Endothelial cell of umbilical vein (primary cell): ENCODE measurements around the gene LRRC28. TPM values are rescaled to one million over a fixed set of nuclear protein-coding genes. Genes with fewer than 3 reads are reported as not detected.
A peak's percentile ranks its signal among the peaks of the same experiment; 100 is the strongest.

Experiments
- BruUV-seq: library from RNA; stranded (reverse); fragments of 400-500 nt; replicated peaks from 2 replicates; lab custom pipeline; 2021; lab: Mats Ljungman, UMichigan
- CTCF ChIA-PET: fragments of 300-600, 350-600 bp; sonication (Branson Sonifier 250); formaldehyde crosslinking; loops from one replicate; lab custom pipeline; 2021; ENCODE audit warnings: antibody characterized with exemption, inconsistent platforms; lab: Charles Lee
- POLR2A ChIA-PET: fragments of 300-600, 350-600 bp; sonication (Branson Sonifier 250); formaldehyde crosslinking; loops from one replicate; lab custom pipeline; 2021; ENCODE audit warnings: antibody characterized with exemption, inconsistent platforms; lab: Charles Lee
- DNase-seq: peaks from one replicate; pipeline ENCODE4 v3.0.0-alpha.2; 2011; ENCODE audit warnings: low read depth, low spot score
- FAIRE-seq: peaks from 2 replicates; lab custom pipeline; 2011; peaks lifted over from hg19 to GRCh38; lab: Jason Lieb, UNC
- H2AFZ ChIP-seq: 2 replicates; pipeline ENCODE4 v1.6.0; 2012; ENCODE audit warnings: low read depth, low read length, control low read depth, inconsistent platforms
- H3K27ac ChIP-seq: 2 replicates; pipeline ENCODE4 v1.5.1; 2011; ENCODE audit warnings: low read depth, mild to moderate bottlenecking, control low read depth, low read length, moderate library complexity; ENCODE audit not compliant: insufficient read depth
- H3K27me3 ChIP-seq, 2 experiments: 2 replicates each; pipeline versions ENCODE4 v1.6.0 to v1.6.1; 2011; ENCODE audit warnings: low read length in 2 of 2, mixed read lengths in 1 of 2; ENCODE audit not compliant: control insufficient read depth in 2 of 2, insufficient read depth in 2 of 2
- H3K36me3 ChIP-seq, 2 experiments: 2 replicates in 1 of 2; 3 replicates in 1 of 2; pipeline ENCODE4 v1.5.1; 2011; ENCODE audit warnings: low read length in 2 of 2, mild to moderate bottlenecking in 1 of 2, moderate library complexity in 1 of 2; ENCODE audit not compliant: control insufficient read depth in 2 of 2, insufficient read depth in 2 of 2; ENCODE audit errors: extremely low read depth in 1 of 2
- H3K4me1 ChIP-seq: 3 replicates; pipeline ENCODE4 v1.5.1; 2011; ENCODE audit warnings: mild to moderate bottlenecking, low read length; ENCODE audit not compliant: control insufficient read depth, insufficient read depth; ENCODE audit errors: extremely low read depth
- H3K4me2 ChIP-seq: 2 replicates; pipeline ENCODE4 v1.6.1; 2011; ENCODE audit warnings: low read length, control low read depth, mixed read lengths; ENCODE audit not compliant: insufficient read depth
- H3K4me3 ChIP-seq, 3 experiments: fragments of 200-600 bp in 1 of 3; sonication (generic), shearing (Covaris generic) in 1 of 3; replicated peaks in 1 of 3; 2 replicates each; pipeline ENCODE4 v1.5.1; 2011 to 2016; ENCODE audit warnings: control low read depth in 3 of 3, low read length in 3 of 3, mild to moderate bottlenecking in 2 of 3, inconsistent platforms in 1 of 3, low read depth in 1 of 3, moderate library complexity in 1 of 3; ENCODE audit not compliant: insufficient read depth in 1 of 3
- H3K79me2 ChIP-seq: 2 replicates; pipeline ENCODE4 v1.6.0; 2012; ENCODE audit warnings: low read length, inconsistent platforms; ENCODE audit not compliant: control insufficient read depth, insufficient read depth
- H3K9ac ChIP-seq: replicated peaks from 2 replicates; pipeline ENCODE3; 2011; ENCODE audit warnings: low read length, control low read depth; ENCODE audit not compliant: insufficient read depth; ENCODE audit errors: extremely low read depth
- H3K9me1 ChIP-seq: replicated peaks from 3 replicates; pipeline ENCODE4 v1.6.0; 2011; ENCODE audit warnings: mild to moderate bottlenecking, low read length; ENCODE audit not compliant: control insufficient read depth, insufficient read depth; ENCODE audit errors: extremely low read depth
- H3K9me3 ChIP-seq: replicated peaks from 2 replicates; pipeline ENCODE4 v1.5.1; 2012; ENCODE audit warnings: low read length, inconsistent platforms; ENCODE audit not compliant: control insufficient read depth, insufficient read depth
- H4K20me1 ChIP-seq: replicated peaks from 2 replicates; pipeline ENCODE3; 2011; ENCODE audit warnings: mild to moderate bottlenecking, low read length; ENCODE audit not compliant: control insufficient read depth, insufficient read depth; ENCODE audit errors: extremely low read depth
- CTCF ChIP-seq, 2 donors: IDR thresholded peaks; 1 replicate in 1 of 2; 2 replicates in 1 of 2; pipeline ENCODE4 v1.5.1; 2011; ENCODE audit warnings: low read length in 2 of 2, mild to moderate bottlenecking in 2 of 2, moderate library complexity in 2 of 2, control low read depth in 1 of 2, inconsistent platforms in 1 of 2, low read depth in 1 of 2; ENCODE audit not compliant: insufficient read depth in 1 of 2; ENCODE audit errors: extremely low read depth in 1 of 2
- EZH2 ChIP-seq: IDR thresholded peaks from 2 replicates; pipeline ENCODE4 v1.6.1; 2012; ENCODE audit warnings: borderline replicate concordance, low read depth, mild to moderate bottlenecking, moderate library complexity, low read length, inconsistent platforms; ENCODE audit not compliant: severe bottlenecking
- FOS ChIP-seq: IDR thresholded peaks from 2 replicates; pipeline ENCODE4 v1.6.1; 2011; ENCODE audit warnings: mild to moderate bottlenecking, low read length, moderate library complexity, borderline replicate concordance; ENCODE audit not compliant: insufficient read depth
- GATA2 ChIP-seq: IDR thresholded peaks from 2 replicates; pipeline ENCODE4 v1.7.0; 2011; ENCODE audit warnings: low read depth, mild to moderate bottlenecking, moderate library complexity, mixed read lengths, low read length; ENCODE audit not compliant: insufficient read length, insufficient read depth
- JUN ChIP-seq: IDR thresholded peaks from 2 replicates; pipeline ENCODE4 v1.6.1; 2011; ENCODE audit warnings: borderline replicate concordance, low read depth; ENCODE audit not compliant: insufficient read length, insufficient read depth
- MYC ChIP-seq: IDR thresholded peaks from one replicate; pipeline ENCODE4 v1.6.1; 2011; ENCODE audit warnings: mild to moderate bottlenecking, low read depth, low read length
- POLR2A ChIP-seq: IDR thresholded peaks from 2 replicates; pipeline ENCODE4 v1.6.1; 2012; ENCODE audit warnings: low read depth, mild to moderate bottlenecking, control low read depth, low read length
- dilution Hi-C: fragments of 300-500 bp; cut with MboI; formaldehyde crosslinking; loops from one replicate; pipeline ENCODE4 v1.15.0; 2019; ENCODE audit warnings: low sequenced_read_pairs; ENCODE audit not compliant: extremely low pct_ligation_motif_present
- intact Hi-C: fragments of 100-400 bp; cut with micrococcal nuclease; formaldehyde crosslinking; loops from one replicate; pipeline ENCODE4 v1.10.0; 2022
- polyA plus RNA-seq, 4 experiments: library from polyadenylated mRNA; depleted of rRNA in 3 of 4; stranded (reverse) in 3 of 4; unstranded in 1 of 4; fragments of >200 nt; gene quantifications; 2 replicates each; pipeline versions ENCODE4 v1.2.1 to v1.2.3, GENCODE V29; 2011 to 2012; ENCODE audit warnings: missing spikeins in 1 of 4
- total RNA-seq: library from RNA; stranded (reverse); gene quantifications from 2 replicates; pipeline ENCODE4 v1.2.3, GENCODE V29; 2021

LRRC28 gene
- total and polyA plus RNA-seq, 2 donors (not counting 3 experiments of a cell fraction or from before 2014, with no cell fraction given), result 19.6 to 26.7 TPM

DNA sequence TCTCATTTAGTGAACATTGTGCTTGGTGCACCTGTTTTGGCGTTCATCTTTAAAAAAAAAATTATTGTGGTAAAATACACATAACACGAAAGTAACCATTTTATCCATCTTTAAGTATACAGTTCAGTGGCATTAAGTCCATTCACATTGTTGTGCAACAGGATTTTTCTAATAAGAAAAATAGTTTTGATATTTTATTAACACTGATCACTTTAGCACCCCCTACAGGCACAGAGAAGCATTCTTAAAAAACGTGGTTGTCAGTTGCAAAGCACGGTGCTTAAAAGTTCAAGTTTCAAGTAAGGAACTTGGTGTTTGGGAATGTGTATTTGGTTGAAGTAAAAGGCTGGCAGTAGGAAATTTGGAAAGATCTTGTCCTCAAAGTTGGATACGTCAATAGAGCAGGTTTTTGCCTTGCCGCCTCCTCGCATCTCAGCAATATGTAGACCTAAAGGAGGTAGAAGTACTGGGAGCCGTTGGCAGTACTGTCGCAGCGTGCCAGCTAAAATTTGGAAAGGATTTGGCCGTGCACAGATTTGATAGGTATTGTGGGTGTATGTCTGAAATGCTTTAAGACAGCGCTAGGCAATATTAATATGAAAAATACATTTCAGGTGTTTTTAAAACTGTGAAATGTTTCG lies 110.4 kb downstream of the LRRC28 start:
- H3K79me2 ChIP-seq, result no peaks in the 10 kb centered on the region
- dilution Hi-C loops (no loop called here), intact Hi-C loops (loop anchor here (1.0 kb wide), 1 partner anchor 75 kb away; no protein-coding TSS in a partner anchor)
- no peak overlapping the region for H3K9ac ChIP-seq
- H3K9me1 ChIP-seq, result no peaks in the 10 kb centered on the region
- no peak overlapping the region for H2AFZ ChIP-seq
- no peak overlapping the region for H3K27ac ChIP-seq
- FAIRE-seq, result peak; percentile 55
- H3K36me3 ChIP-seq, result no peaks in the 10 kb centered on the region
- CTCF ChIA-PET, result interaction anchor here (0.7 to 3.3 kb wide), 6 partner anchors 10 to 343 kb away, joined by 3 to 15 read pairs (median 6); no protein-coding TSS in a partner anchor
- peak; percentile 18 for DNase-seq
- no peak overlapping the region for H3K4me2 ChIP-seq
- H3K4me3 ChIP-seq, result no peak overlapping the region
- POLR2A ChIA-PET, result no interaction called here
- no peaks in the 10 kb centered on the region for H3K4me1 ChIP-seq
- H3K27me3 ChIP-seq, result no peaks in the 10 kb centered on the region
- no peaks in the 10 kb centered on the region for H4K20me1 ChIP-seq
- no TSS peak for BruUV-seq
- no peak for TF ChIP-seq EZH2
- no peak for TF ChIP-seq POLR2A
- TF ChIP-seq MYC, result no peak
- TF ChIP-seq CTCF (IDR thresholded peaks at IDR 0.05; ENCODE audit: extremely low read depth in 1 of 2, insufficient read depth in 1 of 2, low read depth in 1 of 2, low read length in 2 of 2), result peak; percentile 48
- H3K9me3 ChIP-seq, result no peaks in the 10 kb centered on the region

GRCh38 chr15:99365242-99365641 lies 114.0 kb downstream of the LRRC28 start:
- CTCF ChIA-PET, result interaction anchor here (0.7 to 1.1 kb wide), 2 partner anchors 339 to 391 kb away, joined by 3 read pairs; no protein-coding TSS in a partner anchor
- dilution Hi-C loops, result no loop called here
- Histone ChIP-seq H3K9me3 (no peaks in the 10 kb centered on the region), H3K9me1 (no peaks in the 10 kb centered on the region), H3K4me1 (no peaks in the 10 kb centered on the region), H3K4me2 (no peak overlapping the region), H3K36me3 (no peaks in the 10 kb centered on the region), H3K27me3 (no peaks in the 10 kb centered on the region), H3K27ac (no peak overlapping the region), H3K79me2 (no peaks in the 10 kb centered on the region), H3K9ac (no peak overlapping the region), H4K20me1 (no peaks in the 10 kb centered on the region), H2AFZ (no peak overlapping the region), H3K4me3 (no peak overlapping the region)
- POLR2A ChIA-PET, result no interaction called here
- TF ChIP-seq POLR2A (no peak), GATA2 (no peak), FOS (no peak), EZH2 (no peak), JUN (no peak)
- intact Hi-C loops, result no loop called here
- no peak for FAIRE-seq
- peak; percentile 12 for DNase-seq
- BruUV-seq, result no TSS peak
